CD1c-positive myeloid dendritic cell (primary cell): ENCODE data around the gene SNTB2.
"Not testable (repeated sequence)": the region's sequence is repeated elsewhere in the genome, so short reads cannot be mapped to it uniquely, and the experiment has no call there.

Source experiments
- DNase-seq: peaks from one replicate; pipeline ENCODE4 v3.0.0-alpha.2; 2016; ENCODE audit errors: extremely low spot score

Gene SNTB2

DNA sequence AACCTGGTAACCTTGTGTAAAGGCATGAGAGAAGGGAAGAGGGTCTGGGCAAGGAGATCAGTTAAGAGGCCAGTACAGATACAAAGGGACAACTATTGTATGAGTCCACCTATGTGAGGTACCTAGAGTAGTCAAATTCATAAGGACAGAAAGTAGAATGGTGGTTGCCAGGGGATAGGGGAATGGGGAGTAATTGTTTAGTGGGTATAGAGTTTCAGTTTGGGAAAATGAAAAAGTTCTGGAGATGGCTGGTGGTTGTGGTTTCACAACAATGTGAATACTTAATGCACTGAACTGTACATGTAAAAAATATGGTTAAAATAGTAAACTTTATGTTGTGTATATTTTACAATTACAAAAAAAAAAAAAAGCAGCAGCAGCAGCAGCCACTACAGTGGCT is 49.4 kb downstream of the SNTB2 start:
- no peak for DNase-seq

GRCh38 chr16:69237296-69237695 is 50.3 kb downstream of the SNTB2 start:
- no peak for DNase-seq

- DNase-seq, result no peak
Observed at GRCh38 chr16:69239851-69240250, 52.9 kb downstream of the SNTB2 start.

DNA sequence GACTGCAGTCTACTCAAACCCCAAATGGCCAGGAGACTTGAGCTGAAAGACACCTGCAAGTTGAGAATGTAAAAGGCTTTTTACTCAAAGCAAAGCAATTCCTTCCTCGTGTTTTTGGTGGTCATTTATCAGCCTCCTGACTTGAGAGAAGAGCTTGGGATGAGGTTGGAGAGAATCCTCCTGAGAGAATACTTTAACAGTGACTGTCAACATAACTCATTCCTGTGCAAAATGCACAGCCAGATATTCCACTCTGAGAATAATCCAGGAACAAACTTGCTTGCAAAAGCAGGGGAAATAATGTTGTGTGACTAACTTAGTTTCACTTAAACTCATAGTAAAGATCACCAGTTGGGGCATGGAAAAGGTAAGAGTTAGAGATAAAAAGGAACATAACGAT is 53.4 kb downstream of the SNTB2 start:
- no peak for DNase-seq

- no peak for DNase-seq
Observed at GRCh38 chr16:69241926-69242325, 55.0 kb downstream of the SNTB2 start.

- DNase-seq, result no peak
Observed at GRCh38 chr16:69243479-69243878, 56.5 kb downstream of the SNTB2 start.

GRCh38 chr16:69244336-69244735 is 57.4 kb downstream of the SNTB2 start:
- DNase-seq, result no peak

DNA sequence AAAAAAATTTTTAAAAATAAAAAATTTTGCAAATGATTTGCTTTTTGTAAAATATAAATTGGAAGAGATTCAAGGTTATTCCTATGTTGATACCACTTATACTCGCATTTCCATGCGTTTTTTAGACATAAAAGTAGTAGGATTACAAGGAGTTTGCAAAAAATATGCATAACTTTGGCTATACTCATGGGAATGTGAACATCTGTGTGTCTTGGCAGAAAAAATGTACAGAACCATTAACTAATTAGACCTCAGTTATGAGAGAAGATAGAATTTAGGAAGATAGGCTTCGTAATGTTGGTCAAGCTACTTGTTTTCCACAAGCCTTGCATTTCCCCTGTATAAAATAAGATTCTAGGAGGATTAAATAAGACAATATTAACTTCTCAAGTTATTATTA is 63.1 kb downstream of the SNTB2 start:
- DNase-seq, result no peak

- DNase-seq, result no peak
Observed at GRCh38 chr16:69253870-69254341, 66.9 kb downstream of the SNTB2 start.

GRCh38 chr16:69259428-69259764 is 72.4 kb downstream of the SNTB2 start:
- DNase-seq, result not testable (repeated sequence)

DNA sequence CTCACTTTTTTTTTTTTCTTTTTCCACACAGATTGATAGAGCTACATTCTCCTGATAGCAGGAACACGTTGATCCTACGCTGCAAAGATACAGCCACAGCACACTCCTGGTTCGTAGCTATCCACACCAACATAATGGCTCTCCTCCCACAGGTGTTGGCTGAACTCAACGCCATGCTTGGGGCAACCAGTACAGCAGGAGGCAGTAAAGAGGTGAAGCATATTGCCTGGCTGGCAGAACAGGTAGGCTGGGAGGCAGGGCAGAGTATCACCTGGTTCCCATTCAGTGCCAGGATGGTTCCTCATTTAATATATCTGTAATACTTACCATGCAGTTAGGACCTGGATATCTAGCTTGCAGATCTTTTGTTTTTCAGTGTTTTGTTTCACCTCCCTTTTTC is 73.1 kb downstream of the SNTB2 start:
- no peak for DNase-seq

DNA sequence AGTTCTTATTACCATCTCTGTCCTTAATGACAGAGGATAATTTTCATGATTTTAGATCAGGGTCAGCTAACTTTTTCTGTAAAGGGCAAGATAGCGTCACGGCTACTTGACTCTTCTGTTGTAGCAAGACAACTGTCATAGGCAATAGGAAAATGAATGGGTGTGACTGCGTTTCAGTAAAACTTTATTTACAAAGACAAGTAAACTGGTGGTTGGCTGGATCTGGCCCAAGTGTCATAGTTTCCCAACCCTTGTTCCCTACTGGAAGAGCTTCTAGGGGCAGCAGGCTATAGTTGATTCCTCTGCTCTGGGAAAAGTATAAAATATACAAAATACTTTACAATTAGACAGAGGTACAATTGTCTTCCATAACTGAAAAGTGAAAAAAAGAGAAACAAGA is 73.5 kb downstream of the SNTB2 start:
- DNase-seq, result no peak

DNA sequence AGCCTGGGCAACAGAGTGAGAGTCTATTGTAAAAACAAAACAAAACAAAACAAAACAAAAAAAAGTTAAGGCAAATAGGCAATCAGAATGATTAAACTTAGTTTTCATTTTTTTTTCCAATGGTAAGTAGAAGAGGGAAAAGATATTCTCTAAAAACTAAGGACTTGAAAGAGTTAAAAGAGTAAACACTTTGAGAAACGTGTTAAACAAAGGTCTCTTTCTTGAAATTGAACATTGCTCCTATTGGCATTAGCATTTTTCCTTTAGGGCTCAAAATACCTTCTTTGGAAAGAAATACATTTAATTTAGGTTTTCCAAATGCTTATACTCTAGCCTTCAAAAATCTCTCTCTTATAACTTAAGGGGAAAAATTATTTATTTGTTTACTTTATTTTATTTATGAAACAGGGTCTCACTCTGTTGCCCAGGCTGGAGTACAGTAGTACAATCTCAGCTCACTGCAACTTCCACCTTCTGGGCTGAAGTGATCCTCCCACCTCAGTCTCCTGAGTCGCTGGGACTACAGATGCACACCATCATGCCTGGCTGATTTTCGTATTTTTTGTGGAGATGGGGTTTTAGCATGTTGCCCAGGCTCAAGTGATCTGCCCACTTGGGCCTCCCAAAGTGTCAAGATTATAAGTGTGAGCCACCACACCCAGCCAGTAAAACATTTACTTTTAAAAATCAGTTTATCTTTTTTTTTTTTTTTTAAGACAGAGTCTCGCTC is 79.5 kb downstream of the SNTB2 start:
- no peak for DNase-seq

GRCh38 chr16:69267633-69268032 is 80.7 kb downstream of the SNTB2 start:
- no peak for DNase-seq

- no peak for DNase-seq
Observed at GRCh38 chr16:69270395-69270794, 83.4 kb downstream of the SNTB2 start.

- no peak for DNase-seq
Observed at GRCh38 chr16:69270831-69271230, 83.9 kb downstream of the SNTB2 start.

DNA sequence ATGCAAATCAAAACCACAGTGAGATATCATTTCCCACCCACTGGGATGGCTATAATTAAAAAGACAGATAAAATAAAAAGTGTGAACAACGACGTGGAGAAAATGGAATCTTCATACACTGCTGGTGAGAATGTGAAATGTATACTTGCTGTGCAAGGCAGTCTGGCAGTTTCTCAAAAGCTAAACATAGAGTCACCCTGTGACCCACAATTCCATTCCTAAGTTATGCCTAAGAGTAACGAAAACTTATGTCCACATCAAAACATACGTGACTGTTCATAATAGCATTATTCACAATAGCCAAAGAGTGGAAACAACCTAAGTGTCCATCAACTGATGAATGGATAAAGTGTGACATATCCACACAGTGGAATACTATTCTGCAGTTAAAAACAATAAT is 86.0 kb downstream of the SNTB2 start:
- DNase-seq, result no peak

DNA sequence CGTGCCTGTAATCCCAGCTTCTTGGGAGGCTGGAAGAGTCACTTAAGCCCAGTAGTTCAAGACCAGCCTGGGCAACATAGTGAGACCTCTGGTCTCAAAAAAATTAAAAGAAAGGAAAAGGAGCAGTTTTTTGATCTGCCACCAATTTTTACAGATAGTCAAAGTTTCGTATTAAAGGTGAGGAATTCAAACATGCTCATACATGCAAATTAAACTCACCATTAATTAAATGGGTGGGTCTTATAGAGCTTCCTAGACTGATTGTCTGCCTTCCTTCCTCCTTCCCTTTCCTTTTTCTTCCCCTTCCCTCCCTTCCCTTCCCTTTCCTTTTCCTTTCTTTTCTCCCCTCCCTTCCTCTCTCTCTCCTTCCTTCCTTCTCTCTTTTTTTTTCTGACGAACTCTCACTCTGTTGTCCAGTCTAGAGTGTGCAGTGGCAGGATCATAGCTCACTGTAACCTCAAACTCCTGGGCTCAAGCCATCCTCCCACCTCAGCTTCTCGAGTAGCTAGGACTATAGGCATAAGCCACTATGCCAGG is 87.8 kb downstream of the SNTB2 start:
- no peak for DNase-seq

DNA sequence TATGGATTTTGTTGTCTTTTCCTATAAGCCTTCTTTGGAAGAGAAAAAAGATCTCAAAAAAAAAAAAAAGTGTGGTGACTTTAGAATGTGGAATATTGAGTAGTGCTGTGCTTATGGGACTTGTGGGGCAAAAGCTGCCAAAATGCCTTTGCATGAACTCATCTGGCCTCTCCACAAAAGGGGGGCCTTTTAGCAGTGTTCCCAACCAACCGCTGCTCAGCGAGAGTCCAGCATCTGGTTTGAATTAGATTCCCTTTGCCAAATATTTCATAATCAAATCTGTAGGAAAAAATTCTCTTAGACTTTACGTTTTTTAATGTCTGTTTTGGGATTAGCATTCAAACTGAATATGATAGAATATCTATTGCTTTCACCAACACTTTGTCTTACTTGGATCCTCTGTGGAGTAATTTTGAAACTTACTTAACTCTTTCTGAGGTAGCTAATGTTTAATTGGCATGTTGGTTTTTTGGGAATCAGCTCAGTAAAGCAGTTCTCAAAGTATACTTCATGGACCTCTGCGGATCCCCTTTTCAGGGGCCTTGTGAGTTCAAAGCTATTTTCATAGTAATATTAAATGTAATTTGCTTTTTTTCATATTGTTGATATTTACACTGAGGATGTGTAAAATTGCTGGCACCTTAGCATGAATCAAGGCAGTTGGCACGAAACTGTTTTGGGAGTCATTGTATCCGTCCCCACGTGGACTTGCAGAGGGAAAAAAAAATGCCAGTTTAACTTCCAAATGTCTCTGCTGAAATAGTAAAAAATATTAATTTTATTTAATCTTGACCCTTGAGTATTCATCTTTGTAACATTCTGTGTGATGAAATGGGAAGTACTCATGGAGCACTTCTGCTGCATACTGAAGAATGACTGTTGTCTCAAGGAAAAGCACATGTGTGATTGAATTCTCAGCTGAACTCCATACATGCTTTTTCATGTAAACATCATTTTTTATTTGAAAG is 89.5 kb downstream of the SNTB2 start:
- no peak for DNase-seq

GRCh38 chr16:69277413-69277812 is 90.4 kb downstream of the SNTB2 start:
- no peak for DNase-seq

DNA sequence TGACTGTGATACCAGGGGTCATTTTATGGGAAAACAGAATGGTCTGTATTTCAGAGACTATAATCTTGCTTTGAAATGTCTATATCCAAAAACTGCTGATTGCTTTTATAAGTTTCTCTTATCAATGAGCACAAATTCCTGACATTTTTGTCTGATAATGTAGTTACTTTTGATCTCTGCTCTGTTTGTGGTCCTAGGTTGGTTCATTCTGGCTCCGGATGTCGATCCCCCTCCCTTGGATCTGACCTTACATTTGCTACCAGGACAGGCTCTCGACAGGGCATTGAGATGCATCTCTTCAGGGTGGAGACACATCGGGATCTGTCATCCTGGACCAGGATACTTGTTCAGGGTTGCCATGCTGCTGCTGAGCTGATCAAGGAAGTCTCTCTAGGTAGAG is 96.9 kb downstream of the SNTB2 start:
- DNase-seq, result no peak

DNA sequence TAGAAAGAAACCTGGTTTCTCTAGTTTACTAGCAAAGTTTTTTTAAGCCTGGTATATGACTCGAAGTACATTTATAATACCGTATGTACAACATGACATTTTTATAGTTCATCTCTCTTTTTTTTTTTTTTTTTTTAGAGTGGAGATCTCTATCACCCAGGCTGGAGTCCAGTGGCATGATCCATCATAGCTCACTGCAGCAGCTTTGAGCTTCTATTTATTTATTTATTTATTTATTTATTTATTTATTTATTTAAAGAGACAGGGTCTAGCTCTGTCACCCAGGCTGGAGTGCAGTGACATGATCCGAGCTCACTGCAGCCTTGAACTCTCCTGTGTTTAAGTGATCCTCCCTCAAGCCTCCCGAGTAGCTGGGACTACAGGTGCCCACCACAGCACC is 98.3 kb downstream of the SNTB2 start:
- DNase-seq, result no peak
